Activated T-helper 1 cell treated with anti-CD3 and anti-CD28 coated beads, Interleukin-12 subunit alpha, Interleukin-12 subunit beta, Interleukin-2, Interleukin-4 antibody, amounts not matched to agents 30 ng/mL and 10 ng/mL and 1 ng/mL, durations not matched to agents 14 hours and 24 hours and 36 hours (primary cell): ENCODE measurements around the gene MS4A4A. TPM values are rescaled to one million over a fixed set of nuclear protein-coding genes. Genes with fewer than 3 reads are reported as not detected.

Experiments
- DNase-seq: peaks from one replicate; pipeline ENCODE4 v3.0.0; 2021; ENCODE audit warnings: low spot score
- H3K27ac Mint-ChIP-seq: one replicate; pipeline ENCODE4 v1.8.0; 2021; ENCODE audit warnings: mild to moderate bottlenecking, mixed read lengths
- H3K27me3 Mint-ChIP-seq: one replicate; pipeline ENCODE4 v1.8.0; 2022; ENCODE audit warnings: mild to moderate bottlenecking, moderate library complexity, mixed read lengths; ENCODE audit not compliant: insufficient read depth
- H3K36me3 Mint-ChIP-seq: one replicate; pipeline ENCODE4 v1.8.0; 2021; ENCODE audit warnings: low read depth, mixed read lengths
- H3K4me1 Mint-ChIP-seq: one replicate; pipeline ENCODE4 v1.8.0; 2021; ENCODE audit warnings: low read depth, mixed read lengths
- H3K4me3 Mint-ChIP-seq: one replicate; pipeline ENCODE4 v1.8.0; 2021; ENCODE audit warnings: mild to moderate bottlenecking, moderate library complexity, mixed read lengths
- H3K9me3 Mint-ChIP-seq: one replicate; pipeline ENCODE4 v1.8.0; 2021; ENCODE audit warnings: mixed read lengths
- intact Hi-C: fragments of 100-400 bp; cut with micrococcal nuclease; formaldehyde crosslinking; loops from one replicate; pipeline ENCODE4 v1.15.1; 2024
- total RNA-seq: library from RNA; stranded (reverse); gene quantifications from 2 replicates; pipeline ENCODE4 v1.2.3, GENCODE V29; 2022

The MS4A4A gene
- total RNA-seq: not detected in 2 replicates

DNA sequence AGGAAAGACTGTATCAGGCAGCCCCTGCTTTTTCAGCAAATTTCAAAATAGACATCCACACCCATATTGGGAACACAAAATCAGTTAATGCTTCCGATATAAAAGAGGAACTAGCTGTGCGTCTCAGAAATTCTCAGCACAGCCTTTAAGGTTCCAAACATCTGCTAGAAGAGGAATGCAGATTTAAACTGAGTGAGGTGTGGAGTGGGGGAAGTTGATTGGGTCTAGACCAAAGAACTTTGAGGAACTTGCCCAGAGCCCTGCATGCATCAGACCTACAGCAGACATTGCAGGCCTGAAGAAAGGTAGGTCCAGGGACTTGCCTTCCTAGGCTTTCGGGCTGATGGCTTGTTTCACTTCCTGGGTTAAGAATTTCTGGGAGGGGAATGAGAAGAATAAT, at the start of gene MS4A4A:
TSS of gene MS4A4A (plus strand) at position 255 of the 400 bp plus-strand sequence. CDS start at position 265, 10 bp downstream.
- intact Hi-C loops: no loop called here
- Mint-ChIP-seq H3K4me3 (no peak within 1 kb of the TSS), H3K36me3 (no peaks in the 10 kb centered on the region), H3K9me3 (no peaks in the 10 kb centered on the region), H3K4me1 (no peaks in the 10 kb centered on the region), H3K27ac (no peak within 1 kb of the TSS), H3K27me3 (no peaks in the 10 kb centered on the region)
- no peak for DNase-seq

DNA sequence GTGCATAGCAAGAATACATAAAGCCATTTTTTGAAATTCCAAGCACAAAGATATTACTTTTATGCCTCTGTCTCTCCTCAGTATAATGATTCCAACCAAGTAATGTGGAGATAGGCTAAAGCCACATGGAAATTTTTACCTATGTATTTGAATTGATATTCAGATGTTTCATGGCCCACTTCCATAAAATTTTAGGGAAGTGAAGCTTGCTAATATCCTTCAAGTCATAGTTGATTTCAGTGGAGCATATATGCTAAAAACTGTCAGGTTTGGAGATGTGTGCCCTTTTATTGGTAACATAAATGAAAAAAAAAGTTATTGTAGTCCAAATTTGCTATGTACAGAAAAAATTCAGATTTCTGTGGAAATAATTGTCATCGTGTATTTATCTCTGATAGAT, 49.8 kb upstream of the MS4A4A start:
- H3K9me3 Mint-ChIP-seq: no peaks in the 10 kb centered on the region
- no peaks in the 10 kb centered on the region for H3K27me3 Mint-ChIP-seq
- intact Hi-C loops: no loop called here
- H3K36me3 Mint-ChIP-seq: no peaks in the 10 kb centered on the region
- H3K4me1 Mint-ChIP-seq: no peaks in the 10 kb centered on the region
- DNase-seq: no peak
- no peak overlapping the region for H3K27ac Mint-ChIP-seq
- H3K4me3 Mint-ChIP-seq: no peak overlapping the region

DNA sequence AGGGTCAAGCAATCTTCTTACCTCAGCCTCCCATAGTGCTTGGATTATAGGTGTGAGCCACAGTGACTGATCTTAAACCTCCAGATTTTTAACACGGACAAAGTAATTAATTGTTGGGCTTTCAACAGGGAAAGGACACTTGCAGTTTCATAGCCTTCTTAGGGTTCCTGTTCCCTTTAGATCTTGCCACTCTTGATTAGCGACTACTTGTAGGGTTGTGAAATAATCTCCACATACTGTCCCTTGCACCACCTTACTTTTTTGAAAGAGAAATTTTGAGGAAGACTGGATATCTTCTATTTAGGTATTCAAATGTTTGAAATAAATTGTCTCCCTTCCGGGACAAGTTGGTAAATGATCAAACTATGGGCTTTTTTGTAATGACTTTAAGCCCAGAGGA, 45.1 kb upstream of the MS4A4A start:
- Mint-ChIP-seq H3K4me3 (no peak overlapping the region), H3K36me3 (no peaks in the 10 kb centered on the region), H3K27ac (no peak overlapping the region), H3K4me1 (no peaks in the 10 kb centered on the region), H3K9me3 (no peaks in the 10 kb centered on the region), H3K27me3 (no peaks in the 10 kb centered on the region)
- DNase-seq: no peak
- intact Hi-C loops: no loop called here

DNA sequence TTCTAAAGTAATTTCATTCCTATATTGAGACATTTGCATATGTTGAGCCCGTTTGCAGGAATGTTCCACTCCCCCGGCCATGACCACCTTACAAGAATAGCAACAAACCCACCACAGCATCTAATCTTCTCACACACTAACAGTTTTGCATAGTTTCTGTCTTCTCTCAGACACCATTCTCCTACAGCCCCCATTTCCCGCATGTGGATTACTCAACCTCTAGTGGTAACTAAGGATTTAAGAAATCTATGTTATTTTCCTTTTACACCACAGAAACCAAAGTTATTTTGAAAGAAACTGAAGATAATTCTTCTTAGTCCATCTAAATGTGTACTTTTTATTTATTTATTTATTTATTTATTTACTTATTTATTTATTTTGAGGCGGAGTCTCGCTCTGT, 39.8 kb upstream of the MS4A4A start:
- H3K36me3 Mint-ChIP-seq: no peaks in the 10 kb centered on the region
- H3K27me3 Mint-ChIP-seq: peaks cover 4% of the 10 kb centered on the region
- no peak overlapping the region for H3K4me3 Mint-ChIP-seq
- DNase-seq: no peak
- no peaks in the 10 kb centered on the region for H3K4me1 Mint-ChIP-seq
- H3K27ac Mint-ChIP-seq: no peak overlapping the region
- intact Hi-C loops: no loop called here
- H3K9me3 Mint-ChIP-seq: no peaks in the 10 kb centered on the region

DNA sequence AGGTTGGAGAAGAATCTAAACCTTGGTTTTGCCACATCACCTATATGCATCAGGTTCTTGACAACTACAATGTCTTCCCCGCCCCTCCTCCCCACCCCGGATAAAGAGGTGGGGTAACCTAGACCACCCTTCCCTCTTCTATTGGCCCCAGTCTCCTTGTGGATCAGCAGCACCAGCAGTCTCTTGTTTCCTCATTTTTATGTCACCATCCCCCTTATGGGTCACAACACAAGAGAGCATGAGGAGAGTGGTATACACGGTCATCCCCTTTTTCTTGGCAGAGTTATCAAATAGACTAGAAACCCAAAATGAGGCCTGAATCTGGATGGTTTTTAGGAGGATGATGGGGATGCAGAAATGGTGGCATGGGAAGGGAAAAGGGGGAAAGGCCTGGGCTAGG, 38.7 kb upstream of the MS4A4A start:
- no peak overlapping the region for H3K4me3 Mint-ChIP-seq
- no peaks in the 10 kb centered on the region for H3K36me3 Mint-ChIP-seq
- H3K27me3 Mint-ChIP-seq: peaks cover 4% of the 10 kb centered on the region
- DNase-seq: no peak
- H3K4me1 Mint-ChIP-seq: no peaks in the 10 kb centered on the region
- H3K9me3 Mint-ChIP-seq: no peaks in the 10 kb centered on the region
- H3K27ac Mint-ChIP-seq: no peak overlapping the region
- intact Hi-C loops: no loop called here

DNA sequence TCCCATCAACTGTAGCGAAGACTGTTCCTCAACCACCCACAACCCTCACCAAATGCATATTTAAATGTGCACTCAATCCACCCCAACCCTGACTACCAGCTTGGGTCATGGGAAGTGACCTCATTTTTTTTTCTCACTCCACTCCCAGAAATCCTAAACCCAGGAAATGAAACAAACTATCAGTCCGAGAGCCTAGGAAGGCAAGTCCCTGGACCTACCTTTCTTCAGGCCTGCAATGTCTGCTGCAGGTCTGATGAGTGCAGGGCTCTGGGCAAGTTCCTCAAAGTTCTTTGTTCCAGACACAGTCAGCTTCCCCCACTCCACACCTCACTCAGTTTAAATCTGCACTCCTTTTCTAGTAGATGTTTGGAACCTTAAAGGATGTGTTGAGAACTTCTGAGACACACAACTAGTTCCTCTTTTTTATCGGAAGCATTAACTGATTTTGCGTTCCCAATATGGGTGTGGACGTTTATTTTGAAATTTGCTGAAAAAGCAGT, 37.7 kb upstream of the MS4A4A start, which contains the start of gene MS4A4E:
TSS of gene MS4A4E (minus strand) at position 398 of the 500 bp plus-strand sequence. CDS start 13,082 bp downstream, outside the sequence.
- Mint-ChIP-seq H3K27me3 (peaks cover 4% of the 10 kb centered on the region), H3K4me1 (no peaks in the 10 kb centered on the region), H3K4me3 (no peak within 1 kb of the TSS), H3K27ac (no peak within 1 kb of the TSS), H3K36me3 (no peaks in the 10 kb centered on the region), H3K9me3 (no peaks in the 10 kb centered on the region)
- intact Hi-C loops: no loop called here
- no peak for DNase-seq

DNA sequence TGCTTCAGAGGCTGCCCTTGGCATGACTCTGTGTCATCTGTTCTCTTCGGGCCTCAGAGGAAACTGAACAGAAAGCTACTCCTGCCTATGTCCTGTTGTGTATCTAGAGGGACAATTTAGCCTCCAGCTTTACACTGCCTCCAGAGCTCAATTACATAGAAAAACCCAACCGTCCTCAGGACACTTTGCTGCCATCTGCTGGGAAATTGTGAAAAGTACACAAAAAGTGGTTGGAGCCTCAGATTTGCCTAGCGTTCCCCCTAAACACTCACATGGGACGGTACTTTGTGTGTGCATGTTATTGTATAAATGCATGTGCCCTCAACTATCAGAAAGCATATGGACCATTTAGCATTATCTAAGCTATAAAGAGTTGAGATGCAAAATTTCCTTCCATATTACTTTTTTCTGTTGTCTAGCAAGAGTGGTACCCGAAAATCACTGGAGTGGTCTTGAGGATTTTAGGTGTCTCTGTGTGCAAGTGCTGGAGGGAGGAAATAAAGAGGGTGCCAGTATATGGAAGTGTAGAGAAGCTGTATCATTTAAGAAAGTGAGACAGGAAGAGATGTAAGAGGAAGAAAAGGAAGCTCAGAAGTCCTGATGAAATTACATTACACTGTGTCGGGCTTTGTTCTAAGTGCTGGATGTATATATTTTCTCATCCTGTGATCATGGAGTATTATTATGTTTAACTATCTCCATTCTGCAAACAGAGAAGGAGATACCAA, 28.8 kb upstream of the MS4A4A start:
- DNase-seq: no peak
- Mint-ChIP-seq H3K4me1 (no peaks in the 10 kb centered on the region), H3K27ac (no peak overlapping the region), H3K36me3 (no peaks in the 10 kb centered on the region), H3K4me3 (no peak overlapping the region), H3K27me3 (no peaks in the 10 kb centered on the region), H3K9me3 (peaks cover 10% of the 10 kb centered on the region)
- intact Hi-C loops: no loop called here

DNA sequence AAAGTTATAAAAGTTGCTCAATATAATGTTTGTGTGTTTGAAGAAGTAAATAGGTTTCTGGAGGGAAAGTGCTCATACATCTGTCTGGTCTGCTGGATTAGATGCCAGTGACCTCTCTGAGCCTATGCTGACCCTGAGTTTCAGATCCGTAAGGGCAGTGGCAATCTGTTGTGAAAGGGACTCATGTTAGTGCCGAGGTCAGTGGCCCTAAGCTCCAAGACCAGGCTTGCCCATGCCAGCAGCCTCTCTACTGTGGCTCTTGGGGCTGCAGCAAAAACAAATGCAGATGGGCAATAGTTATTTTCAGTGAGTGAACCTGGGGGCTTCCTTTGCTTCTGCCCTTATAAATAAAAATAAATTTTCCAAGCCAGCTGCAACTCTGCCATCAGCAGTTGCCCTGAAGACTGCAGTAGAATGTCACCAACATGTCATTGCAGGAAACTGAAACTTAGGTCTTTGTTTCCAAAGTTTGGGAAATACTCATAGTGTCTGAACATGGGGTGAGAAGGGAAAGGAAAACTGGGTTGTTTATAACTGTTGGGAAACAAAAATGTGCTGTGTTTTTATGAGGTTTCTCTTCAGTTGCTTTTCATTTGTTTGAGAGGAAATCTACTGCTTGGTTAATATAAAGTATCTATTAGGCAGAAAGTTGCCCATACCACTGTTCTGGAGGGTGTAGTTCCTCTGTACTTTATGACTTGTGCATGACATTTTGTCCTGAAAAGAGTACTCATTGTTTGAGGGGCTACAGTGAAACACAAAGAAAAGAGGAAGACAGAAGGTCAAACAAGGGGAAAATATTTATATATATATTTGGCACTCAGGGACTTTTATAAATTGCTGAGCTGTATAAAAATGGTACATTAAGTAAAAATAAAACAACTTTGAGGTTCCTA, 28.0 kb upstream of the MS4A4A start:
- Mint-ChIP-seq H3K36me3 (no peaks in the 10 kb centered on the region), H3K4me1 (no peaks in the 10 kb centered on the region), H3K9me3 (peaks cover 10% of the 10 kb centered on the region), H3K4me3 (no peak overlapping the region), H3K27ac (no peak overlapping the region), H3K27me3 (no peaks in the 10 kb centered on the region)
- intact Hi-C loops: no loop called here
- no peak for DNase-seq

DNA sequence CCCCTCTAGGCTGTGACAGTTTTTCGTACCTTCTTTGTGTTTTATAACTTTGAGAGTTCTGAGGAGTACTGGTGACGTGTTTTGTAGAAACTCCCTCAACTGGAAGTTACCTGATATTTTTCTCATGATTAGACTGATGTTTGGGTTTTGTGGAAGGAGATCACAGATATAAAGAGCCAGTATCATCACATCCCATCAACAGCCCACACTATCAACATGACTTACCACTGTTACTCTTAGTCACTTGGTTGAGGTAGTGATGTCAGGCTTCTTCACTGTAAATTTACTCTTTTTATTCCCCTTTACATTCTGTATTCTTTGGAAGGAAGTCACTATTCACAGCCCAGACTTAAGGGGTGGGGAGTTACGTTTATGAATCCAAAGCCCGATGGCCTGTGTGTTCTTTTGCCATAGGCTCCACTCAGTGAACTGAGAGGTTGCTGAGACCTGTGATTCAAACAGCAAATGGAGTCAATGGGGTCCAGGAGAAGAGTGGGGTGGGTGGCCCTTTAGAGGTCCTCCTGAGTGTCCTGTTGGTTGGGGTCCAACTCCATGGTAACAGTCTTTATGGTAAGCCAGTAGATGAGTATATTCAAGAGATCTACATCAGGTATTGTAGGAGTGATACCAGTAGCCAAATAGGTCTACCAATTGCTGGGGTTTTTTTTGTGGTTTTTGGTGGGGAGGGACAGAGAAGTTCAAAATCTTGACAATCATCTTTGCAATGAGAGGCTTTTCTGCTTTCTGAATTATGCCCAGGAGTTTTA, 22.3 kb upstream of the MS4A4A start:
- no peaks in the 10 kb centered on the region for H3K27me3 Mint-ChIP-seq
- H3K4me3 Mint-ChIP-seq: no peak overlapping the region
- peaks cover 10% of the 10 kb centered on the region for H3K9me3 Mint-ChIP-seq
- no peaks in the 10 kb centered on the region for H3K4me1 Mint-ChIP-seq
- H3K36me3 Mint-ChIP-seq: no peaks in the 10 kb centered on the region
- no peak overlapping the region for H3K27ac Mint-ChIP-seq
- no peak for DNase-seq
- intact Hi-C loops: no loop called here

DNA sequence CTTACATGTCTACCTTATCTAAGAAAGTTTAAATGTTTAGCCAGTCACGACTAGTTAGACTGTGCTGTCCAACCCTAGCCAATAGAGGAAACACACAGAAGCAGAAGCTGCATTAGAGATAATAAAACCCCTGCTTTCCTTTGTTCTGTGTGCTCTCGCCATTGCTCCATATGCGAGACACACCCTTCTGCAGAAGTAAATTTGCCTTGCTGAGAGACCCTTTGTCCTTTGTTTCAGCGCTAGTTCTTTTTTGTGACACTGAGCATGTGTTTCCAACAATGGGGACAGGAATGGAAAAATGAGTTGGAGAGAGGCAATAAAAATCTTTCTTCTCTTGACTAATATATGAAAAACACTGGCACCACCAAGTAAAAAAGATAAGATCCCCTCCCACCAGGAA, 19.5 kb upstream of the MS4A4A start:
- intact Hi-C loops: loop anchor here (10.0 kb wide), 1 partner anchor 354 kb away; no protein-coding TSS in a partner anchor
- no peak overlapping the region for H3K27ac Mint-ChIP-seq
- H3K36me3 Mint-ChIP-seq: no peaks in the 10 kb centered on the region
- H3K4me3 Mint-ChIP-seq: no peak overlapping the region
- no peaks in the 10 kb centered on the region for H3K4me1 Mint-ChIP-seq
- DNase-seq: no peak
- no peaks in the 10 kb centered on the region for H3K9me3 Mint-ChIP-seq
- no peaks in the 10 kb centered on the region for H3K27me3 Mint-ChIP-seq

DNA sequence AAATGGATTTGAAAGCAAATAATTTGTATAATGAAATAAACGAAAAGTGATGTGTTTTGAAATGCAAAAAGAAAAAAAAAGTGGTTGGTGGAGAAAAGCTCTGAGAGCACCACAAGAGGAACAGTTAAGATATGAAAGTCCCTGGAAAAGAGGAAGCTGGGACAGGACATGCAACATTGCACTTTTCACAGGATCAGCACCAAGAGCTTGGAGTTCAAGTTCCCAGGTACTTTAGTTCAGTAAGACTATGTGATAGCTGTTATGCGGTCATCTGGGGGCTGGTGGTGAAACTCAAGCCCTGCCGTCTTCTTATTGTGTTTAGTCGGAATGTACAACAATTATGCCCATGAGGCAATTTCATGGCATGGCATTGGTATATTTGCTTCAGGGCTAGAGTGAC, 17.1 kb upstream of the MS4A4A start:
- no peak overlapping the region for H3K27ac Mint-ChIP-seq
- no peak for DNase-seq
- H3K9me3 Mint-ChIP-seq: no peaks in the 10 kb centered on the region
- no peak overlapping the region for H3K4me3 Mint-ChIP-seq
- H3K27me3 Mint-ChIP-seq: no peaks in the 10 kb centered on the region
- no peaks in the 10 kb centered on the region for H3K4me1 Mint-ChIP-seq
- H3K36me3 Mint-ChIP-seq: no peaks in the 10 kb centered on the region
- intact Hi-C loops: loop anchor here (10.0 kb wide), 1 partner anchor 351 kb away; no protein-coding TSS in a partner anchor

DNA sequence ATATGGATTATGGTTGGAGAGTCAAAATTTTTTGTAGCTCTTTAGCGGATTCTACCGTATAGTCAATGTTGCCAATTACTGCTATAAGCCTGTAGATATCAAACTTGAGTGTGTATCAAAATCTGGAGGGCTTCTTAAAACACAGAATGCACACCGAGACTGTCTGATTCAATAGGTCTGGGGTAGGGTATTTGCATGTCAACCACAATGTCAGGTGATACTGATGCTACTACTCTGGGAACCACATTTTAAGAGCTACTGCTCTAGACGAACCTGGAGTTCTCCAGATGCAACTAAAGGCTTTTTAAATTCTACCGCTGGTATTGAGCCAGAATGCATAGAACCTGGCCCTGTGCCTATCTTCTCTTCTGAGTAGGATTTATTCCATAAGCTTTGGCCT, 15.8 kb upstream of the MS4A4A start:
- Mint-ChIP-seq H3K9me3 (no peaks in the 10 kb centered on the region), H3K36me3 (no peaks in the 10 kb centered on the region), H3K4me3 (no peak overlapping the region), H3K4me1 (no peaks in the 10 kb centered on the region), H3K27me3 (no peaks in the 10 kb centered on the region), H3K27ac (no peak overlapping the region)
- intact Hi-C loops: loop anchor here (1.0 to 10.0 kb wide), 2 partner anchors 350 to 441 kb away; no protein-coding TSS in a partner anchor
- no peak for DNase-seq
